Measurements from ENCODE around the gene HIVEP1.

DNA sequence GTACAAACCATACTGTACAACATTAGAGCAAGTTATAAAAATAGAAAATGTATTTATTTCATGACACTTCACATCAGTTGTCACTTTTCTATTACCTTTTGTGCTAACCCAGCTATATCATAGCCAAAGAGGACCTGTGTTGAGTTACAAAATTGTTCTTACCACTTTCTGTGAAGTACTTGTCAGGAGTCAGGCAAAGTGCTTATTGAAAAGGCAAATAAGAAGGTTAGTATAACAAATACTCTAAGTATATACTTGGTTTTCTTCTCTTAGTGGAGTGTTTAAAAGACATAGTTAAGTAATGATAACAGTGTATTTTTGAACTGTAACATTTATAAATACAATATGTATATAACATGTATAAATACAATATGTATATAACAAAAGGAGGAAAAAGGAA, 88.9 kb downstream of the HIVEP1 start:
- TF ChIP-seq, protein P1, sequence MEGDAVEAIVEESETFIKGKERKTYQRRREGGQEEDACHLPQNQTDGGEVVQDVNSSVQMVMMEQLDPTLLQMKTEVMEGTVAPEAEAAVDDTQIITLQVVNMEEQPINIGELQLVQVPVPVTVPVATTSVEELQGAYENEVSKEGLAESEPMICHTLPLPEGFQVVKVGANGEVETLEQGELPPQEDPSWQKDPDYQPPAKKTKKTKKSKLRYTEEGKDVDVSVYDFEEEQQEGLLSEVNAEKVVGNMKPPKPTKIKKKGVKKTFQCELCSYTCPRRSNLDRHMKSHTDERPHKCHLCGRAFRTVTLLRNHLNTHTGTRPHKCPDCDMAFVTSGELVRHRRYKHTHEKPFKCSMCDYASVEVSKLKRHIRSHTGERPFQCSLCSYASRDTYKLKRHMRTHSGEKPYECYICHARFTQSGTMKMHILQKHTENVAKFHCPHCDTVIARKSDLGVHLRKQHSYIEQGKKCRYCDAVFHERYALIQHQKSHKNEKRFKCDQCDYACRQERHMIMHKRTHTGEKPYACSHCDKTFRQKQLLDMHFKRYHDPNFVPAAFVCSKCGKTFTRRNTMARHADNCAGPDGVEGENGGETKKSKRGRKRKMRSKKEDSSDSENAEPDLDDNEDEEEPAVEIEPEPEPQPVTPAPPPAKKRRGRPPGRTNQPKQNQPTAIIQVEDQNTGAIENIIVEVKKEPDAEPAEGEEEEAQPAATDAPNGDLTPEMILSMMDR (IDR thresholded peaks at IDR 0.05), result no peak
- TF ChIP-seq POLR2AphosphoS5 (IDR thresholded peaks at IDR 0.05; ENCODE audit: low read depth, low read length), result no peak
- TF ChIP-seq, protein P2, sequence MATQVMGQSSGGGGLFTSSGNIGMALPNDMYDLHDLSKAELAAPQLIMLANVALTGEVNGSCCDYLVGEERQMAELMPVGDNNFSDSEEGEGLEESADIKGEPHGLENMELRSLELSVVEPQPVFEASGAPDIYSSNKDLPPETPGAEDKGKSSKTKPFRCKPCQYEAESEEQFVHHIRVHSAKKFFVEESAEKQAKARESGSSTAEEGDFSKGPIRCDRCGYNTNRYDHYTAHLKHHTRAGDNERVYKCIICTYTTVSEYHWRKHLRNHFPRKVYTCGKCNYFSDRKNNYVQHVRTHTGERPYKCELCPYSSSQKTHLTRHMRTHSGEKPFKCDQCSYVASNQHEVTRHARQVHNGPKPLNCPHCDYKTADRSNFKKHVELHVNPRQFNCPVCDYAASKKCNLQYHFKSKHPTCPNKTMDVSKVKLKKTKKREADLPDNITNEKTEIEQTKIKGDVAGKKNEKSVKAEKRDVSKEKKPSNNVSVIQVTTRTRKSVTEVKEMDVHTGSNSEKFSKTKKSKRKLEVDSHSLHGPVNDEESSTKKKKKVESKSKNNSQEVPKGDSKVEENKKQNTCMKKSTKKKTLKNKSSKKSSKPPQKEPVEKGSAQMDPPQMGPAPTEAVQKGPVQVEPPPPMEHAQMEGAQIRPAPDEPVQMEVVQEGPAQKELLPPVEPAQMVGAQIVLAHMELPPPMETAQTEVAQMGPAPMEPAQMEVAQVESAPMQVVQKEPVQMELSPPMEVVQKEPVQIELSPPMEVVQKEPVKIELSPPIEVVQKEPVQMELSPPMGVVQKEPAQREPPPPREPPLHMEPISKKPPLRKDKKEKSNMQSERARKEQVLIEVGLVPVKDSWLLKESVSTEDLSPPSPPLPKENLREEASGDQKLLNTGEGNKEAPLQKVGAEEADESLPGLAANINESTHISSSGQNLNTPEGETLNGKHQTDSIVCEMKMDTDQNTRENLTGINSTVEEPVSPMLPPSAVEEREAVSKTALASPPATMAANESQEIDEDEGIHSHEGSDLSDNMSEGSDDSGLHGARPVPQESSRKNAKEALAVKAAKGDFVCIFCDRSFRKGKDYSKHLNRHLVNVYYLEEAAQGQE (IDR thresholded peaks at IDR 0.05; ENCODE audit: insufficient read depth in 1 of 2, low read depth in 2 of 2, low read length in 1 of 2), result no peak
- no peak for TF ChIP-seq TCF7L2 (IDR thresholded peaks at IDR 0.05; ENCODE audit: low read depth, low read length)

Measured in Panc1 (cell line).